ENCODE measurements around the gene CAPZB. TPM values are rescaled to one million over a fixed set of nuclear protein-coding genes. Genes with fewer than 3 reads are reported as not detected.
"Not testable (repeated sequence)": the region's sequence is repeated elsewhere in the genome, so short reads cannot be mapped to it uniquely, and the experiment has no call there.

Gene CAPZB
- total RNA-seq, 3 donors from 2014 or later: 112 to 114 (median 113) TPM

GRCh38 chr1:19507516-19507915 is 22.2 kb upstream of the CAPZB start:
- no peaks in the 10 kb centered on the region for H3K36me3 ChIP-seq
- no peak for DNase-seq (ENCODE audit: low spot score in 2 of 2)
- H3K9me3 ChIP-seq: no peaks in the 10 kb centered on the region
- TF ChIP-seq POLR2AphosphoS5 (IDR thresholded peaks at IDR 0.05) (no peak), POLR2A (IDR thresholded peaks at IDR 0.05) (no peak)
- TF ChIP-seq, protein P1, sequence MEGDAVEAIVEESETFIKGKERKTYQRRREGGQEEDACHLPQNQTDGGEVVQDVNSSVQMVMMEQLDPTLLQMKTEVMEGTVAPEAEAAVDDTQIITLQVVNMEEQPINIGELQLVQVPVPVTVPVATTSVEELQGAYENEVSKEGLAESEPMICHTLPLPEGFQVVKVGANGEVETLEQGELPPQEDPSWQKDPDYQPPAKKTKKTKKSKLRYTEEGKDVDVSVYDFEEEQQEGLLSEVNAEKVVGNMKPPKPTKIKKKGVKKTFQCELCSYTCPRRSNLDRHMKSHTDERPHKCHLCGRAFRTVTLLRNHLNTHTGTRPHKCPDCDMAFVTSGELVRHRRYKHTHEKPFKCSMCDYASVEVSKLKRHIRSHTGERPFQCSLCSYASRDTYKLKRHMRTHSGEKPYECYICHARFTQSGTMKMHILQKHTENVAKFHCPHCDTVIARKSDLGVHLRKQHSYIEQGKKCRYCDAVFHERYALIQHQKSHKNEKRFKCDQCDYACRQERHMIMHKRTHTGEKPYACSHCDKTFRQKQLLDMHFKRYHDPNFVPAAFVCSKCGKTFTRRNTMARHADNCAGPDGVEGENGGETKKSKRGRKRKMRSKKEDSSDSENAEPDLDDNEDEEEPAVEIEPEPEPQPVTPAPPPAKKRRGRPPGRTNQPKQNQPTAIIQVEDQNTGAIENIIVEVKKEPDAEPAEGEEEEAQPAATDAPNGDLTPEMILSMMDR (IDR thresholded peaks at IDR 0.05): no peak
- H3K27ac ChIP-seq: peak overlapping the region in 1 of 2 donors; percentile 90
- no peaks in the 10 kb centered on the region for H3K4me1 ChIP-seq
- no peak overlapping the region for H3K4me3 ChIP-seq
- intact Hi-C loops (cut with DNase I; ENCODE audit: low total_unique reads): no loop called here
- H3K27me3 ChIP-seq: no peaks in the 10 kb centered on the region

- TF ChIP-seq POLR2A (IDR thresholded peaks at IDR 0.05): no peak
- TF ChIP-seq POLR2AphosphoS5 (IDR thresholded peaks at IDR 0.05): no peak
- TF ChIP-seq, protein P1 (IDR thresholded peaks at IDR 0.05): no peak
- peak overlapping the region; percentile 64 to 90 for H3K27ac ChIP-seq
- intact Hi-C loops (cut with DNase I; ENCODE audit: low total_unique reads): no loop called here
- H3K36me3 ChIP-seq: no peaks in the 10 kb centered on the region
- no peaks in the 10 kb centered on the region for H3K4me1 ChIP-seq
- H3K27me3 ChIP-seq: no peaks in the 10 kb centered on the region
- no peaks in the 10 kb centered on the region for H3K9me3 ChIP-seq
- DNase-seq (ENCODE audit: low spot score in 2 of 2): no peak
- H3K4me3 ChIP-seq: peak overlapping the region in 1 of 3 donors; percentile 24
These were observed 20.5 kb upstream of the CAPZB start for GRCh38 chr1:19505693-19506457.

DNA sequence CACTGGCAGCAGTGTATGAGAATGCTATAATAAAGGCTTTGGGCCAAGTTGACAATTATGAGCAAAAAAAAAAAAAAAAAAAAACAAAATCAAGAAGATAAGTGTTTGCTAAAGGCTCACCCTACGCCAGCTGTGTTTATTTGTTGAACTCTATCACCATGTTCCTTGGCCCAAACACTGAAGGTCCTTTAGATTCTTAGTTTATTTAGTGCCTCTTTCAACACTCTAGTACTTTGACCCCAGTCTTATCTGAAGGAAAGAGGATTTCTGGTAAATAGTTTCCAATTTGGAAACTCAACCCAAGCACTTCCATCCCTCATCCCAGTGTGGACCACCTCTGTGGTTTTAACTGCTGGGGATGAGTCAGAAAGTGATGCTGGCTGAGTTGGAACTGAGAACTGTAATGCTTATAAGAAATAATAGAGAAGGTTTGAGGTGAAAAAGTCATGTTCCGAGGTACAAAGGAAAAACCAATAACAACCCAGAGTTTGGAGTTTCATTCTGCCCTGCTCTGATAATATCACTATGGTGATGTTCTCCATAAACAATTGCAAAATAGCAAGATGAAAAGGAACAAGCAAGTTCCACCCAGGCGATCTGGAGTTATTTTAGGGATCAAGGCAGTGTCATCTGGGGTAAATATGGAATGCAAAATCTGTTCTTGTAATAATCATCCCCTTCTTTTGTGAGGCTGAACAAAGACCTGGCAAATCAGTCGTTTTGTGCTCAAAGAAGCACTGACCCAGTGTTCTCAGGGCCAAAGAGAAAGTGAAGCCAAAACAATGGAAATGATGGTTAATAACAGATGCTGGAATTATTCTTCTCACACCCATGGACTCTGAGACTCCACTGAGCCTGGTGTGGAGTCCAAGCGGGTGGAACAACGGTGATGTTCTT is 19.7 kb upstream of the CAPZB start:
- H3K4me3 ChIP-seq: peak overlapping the region in 1 of 3 donors; percentile 24

DNA sequence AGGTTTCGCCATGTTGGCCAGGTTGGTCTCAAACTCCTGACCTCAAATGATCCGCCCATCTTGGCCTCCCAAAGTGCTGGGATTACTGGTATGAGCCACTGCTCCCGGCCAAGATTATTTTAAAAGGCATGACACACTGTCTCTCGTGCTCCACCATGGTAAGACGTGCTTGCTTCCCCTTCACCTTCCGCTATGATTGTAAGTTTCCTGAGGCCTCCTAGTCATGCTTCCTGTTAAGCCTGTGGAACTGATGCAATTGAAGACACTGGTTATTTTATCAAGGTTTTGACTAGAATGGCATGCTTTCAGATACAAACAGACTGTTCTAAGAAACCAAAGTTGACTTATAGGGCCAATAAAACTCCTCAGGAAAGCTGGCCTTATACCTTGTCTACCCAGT is 16.9 kb upstream of the CAPZB start:
- H3K27ac ChIP-seq; H3K27me3 ChIP-seq; intact Hi-C loops (cut with DNase I; ENCODE audit: low total_unique reads); DNase-seq (ENCODE audit: low spot score in 2 of 2); H3K36me3 ChIP-seq; H3K4me1 ChIP-seq; H3K4me3 ChIP-seq; H3K9me3 ChIP-seq: not testable (repeated sequence)

More for the DNA sequence above, 19.7 kb upstream of the CAPZB start:
- Histone ChIP-seq H3K27me3 (no peaks in the 10 kb centered on the region), H3K36me3 (no peaks in the 10 kb centered on the region), H3K4me1 (no peaks in the 10 kb centered on the region), H3K27ac (peak overlapping the region; percentile 64 to 90), H3K9me3 (no peaks in the 10 kb centered on the region)
- TF ChIP-seq, protein P1 (IDR thresholded peaks at IDR 0.05): no peak
- TF ChIP-seq POLR2AphosphoS5 (IDR thresholded peaks at IDR 0.05): peak; percentile 17 to 72 (median 43)
- intact Hi-C loops (cut with DNase I; ENCODE audit: low total_unique reads): no loop called here
- DNase-seq (ENCODE audit: low spot score in 2 of 2): no peak

GRCh38 chr1:19499887-19500286 is 14.5 kb upstream of the CAPZB start:
- H3K4me1 ChIP-seq; H3K4me3 ChIP-seq; intact Hi-C loops (cut with DNase I; ENCODE audit: low total_unique reads); H3K27me3 ChIP-seq; H3K9me3 ChIP-seq; DNase-seq (ENCODE audit: low spot score in 2 of 2); H3K27ac ChIP-seq; H3K36me3 ChIP-seq: not testable (repeated sequence)

- H3K4me3 ChIP-seq; H3K27me3 ChIP-seq; H3K4me1 ChIP-seq; DNase-seq (ENCODE audit: low spot score in 2 of 2); H3K27ac ChIP-seq; H3K9me3 ChIP-seq; intact Hi-C loops (cut with DNase I; ENCODE audit: low total_unique reads); H3K36me3 ChIP-seq: not testable (repeated sequence)
These were observed 12.1 kb upstream of the CAPZB start for GRCh38 chr1:19497443-19497842.

Measured in breast epithelium (tissue), 4 donors.